Measurements from ENCODE around the gene LCE3B.

LCE3B gene

DNA sequence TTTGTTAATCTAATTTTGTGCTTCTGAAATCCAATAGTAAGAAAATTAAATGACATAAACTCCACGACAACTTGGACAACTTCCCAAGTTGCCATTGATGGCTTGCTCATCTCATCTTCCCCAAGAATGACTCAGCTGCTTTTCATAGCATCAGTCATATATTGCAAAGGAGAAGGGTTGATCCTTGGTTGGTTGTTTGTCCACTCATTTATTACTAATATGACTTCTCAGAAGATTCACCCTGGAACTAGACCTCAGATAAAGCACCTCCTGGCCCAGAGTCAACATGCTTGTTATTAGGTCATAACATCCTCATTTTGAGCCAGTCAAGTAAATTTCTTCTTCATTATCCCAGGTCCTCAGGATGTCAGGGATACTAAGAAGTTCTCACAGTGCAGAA lies 31.0 kb upstream of the LCE3B start:
- ChIA-PET CTCF (interaction anchor here (1.1 kb wide), 1 partner anchor 35 kb away, joined by 3 read pairs; no protein-coding TSS in a partner anchor), POLR2A (no interaction called here)
- TF ChIP-seq, protein P1, sequence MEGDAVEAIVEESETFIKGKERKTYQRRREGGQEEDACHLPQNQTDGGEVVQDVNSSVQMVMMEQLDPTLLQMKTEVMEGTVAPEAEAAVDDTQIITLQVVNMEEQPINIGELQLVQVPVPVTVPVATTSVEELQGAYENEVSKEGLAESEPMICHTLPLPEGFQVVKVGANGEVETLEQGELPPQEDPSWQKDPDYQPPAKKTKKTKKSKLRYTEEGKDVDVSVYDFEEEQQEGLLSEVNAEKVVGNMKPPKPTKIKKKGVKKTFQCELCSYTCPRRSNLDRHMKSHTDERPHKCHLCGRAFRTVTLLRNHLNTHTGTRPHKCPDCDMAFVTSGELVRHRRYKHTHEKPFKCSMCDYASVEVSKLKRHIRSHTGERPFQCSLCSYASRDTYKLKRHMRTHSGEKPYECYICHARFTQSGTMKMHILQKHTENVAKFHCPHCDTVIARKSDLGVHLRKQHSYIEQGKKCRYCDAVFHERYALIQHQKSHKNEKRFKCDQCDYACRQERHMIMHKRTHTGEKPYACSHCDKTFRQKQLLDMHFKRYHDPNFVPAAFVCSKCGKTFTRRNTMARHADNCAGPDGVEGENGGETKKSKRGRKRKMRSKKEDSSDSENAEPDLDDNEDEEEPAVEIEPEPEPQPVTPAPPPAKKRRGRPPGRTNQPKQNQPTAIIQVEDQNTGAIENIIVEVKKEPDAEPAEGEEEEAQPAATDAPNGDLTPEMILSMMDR (IDR thresholded peaks at IDR 0.05; ENCODE audit: control extremely low read depth, extremely low read depth, low read depth, missing control alignments) = no peak
- DNase-seq (ENCODE audit: extremely low spot score) = no peak

DNA sequence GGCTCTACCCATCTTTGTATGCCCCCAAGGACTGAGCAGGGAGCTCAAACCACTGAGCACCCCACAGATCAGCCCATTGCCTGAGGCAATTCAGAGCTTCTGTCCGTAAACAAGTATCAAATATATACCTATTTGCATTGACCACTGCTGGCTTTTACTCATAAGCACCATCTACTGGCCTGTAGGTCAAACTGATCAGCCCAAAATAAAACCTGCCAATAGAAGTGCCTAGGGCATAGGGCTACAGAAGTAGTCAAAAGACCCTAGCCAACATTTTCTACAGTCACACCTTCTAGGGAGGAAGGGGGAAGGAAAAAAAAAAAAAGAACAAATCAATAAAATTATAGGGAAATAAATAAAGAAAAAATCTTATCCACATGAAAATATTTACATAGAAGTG lies 28.0 kb upstream of the LCE3B start:
- ChIA-PET CTCF (interaction anchor here (0.7 kb wide), 1 partner anchor 89 kb away, joined by 3 read pairs; no protein-coding TSS in a partner anchor), POLR2A (no interaction called here)
- TF ChIP-seq, protein P1 (IDR thresholded peaks at IDR 0.05; ENCODE audit: control extremely low read depth, extremely low read depth, low read depth, missing control alignments) = peak; percentile 32
- DNase-seq (ENCODE audit: extremely low spot score) = no peak

DNA sequence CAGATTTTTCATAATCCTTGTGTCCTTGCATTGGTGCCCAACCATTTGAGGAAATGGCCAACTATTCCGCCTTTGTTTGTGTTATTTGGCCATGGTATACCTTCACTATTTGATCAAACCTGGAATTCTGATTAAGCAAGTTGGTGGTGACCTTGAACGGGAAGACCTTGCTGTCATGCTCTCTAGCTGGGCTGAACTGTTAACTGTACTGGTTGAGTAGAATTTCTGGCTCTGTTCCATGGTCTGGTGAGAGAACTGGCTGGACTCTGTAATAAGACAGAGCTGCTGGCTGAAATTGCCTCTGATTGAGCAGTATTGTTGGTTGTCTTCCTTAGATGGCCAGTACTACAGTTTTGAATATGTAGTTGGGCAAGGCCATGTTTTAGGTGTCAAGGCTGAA lies 16.6 kb upstream of the LCE3B start:
- ChIA-PET CTCF (no interaction called here), POLR2A (no interaction called here)
- TF ChIP-seq, protein P1 (IDR thresholded peaks at IDR 0.05; ENCODE audit: control extremely low read depth, extremely low read depth, low read depth, missing control alignments) = no peak
- no peak for DNase-seq (ENCODE audit: extremely low spot score)

DNA sequence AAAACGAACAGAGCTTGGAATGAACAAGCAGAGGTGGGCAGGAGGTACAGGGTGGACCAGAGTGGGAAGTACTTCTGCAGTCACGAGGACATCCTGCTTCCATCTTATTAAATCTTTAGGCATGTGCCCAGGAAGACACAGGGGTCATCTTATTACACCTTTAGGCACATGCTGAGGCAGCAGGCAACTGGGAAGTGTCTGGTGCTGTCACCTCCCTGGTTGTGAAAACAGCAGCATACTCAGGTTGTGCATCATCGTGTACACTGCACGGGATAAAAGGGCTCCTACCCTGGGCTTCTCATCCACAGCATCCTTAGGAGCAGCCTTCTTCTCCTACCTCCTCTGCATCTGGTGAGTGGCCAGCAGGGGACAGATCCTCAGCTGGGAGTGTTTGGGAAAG lies 13.7 kb upstream of the LCE3B start, which contains the start of gene LCE3C:
Gene LCE3C (plus strand): TSS at position 301 of the 400 bp plus-strand sequence. CDS start 498 bp downstream, outside the sequence.
- POLR2A ChIA-PET = no interaction called here
- TF ChIP-seq, protein P1 (IDR thresholded peaks at IDR 0.05; ENCODE audit: control extremely low read depth, extremely low read depth, low read depth, missing control alignments) = no peak
- CTCF ChIA-PET = no interaction called here
- DNase-seq (ENCODE audit: extremely low spot score) = no peak

DNA sequence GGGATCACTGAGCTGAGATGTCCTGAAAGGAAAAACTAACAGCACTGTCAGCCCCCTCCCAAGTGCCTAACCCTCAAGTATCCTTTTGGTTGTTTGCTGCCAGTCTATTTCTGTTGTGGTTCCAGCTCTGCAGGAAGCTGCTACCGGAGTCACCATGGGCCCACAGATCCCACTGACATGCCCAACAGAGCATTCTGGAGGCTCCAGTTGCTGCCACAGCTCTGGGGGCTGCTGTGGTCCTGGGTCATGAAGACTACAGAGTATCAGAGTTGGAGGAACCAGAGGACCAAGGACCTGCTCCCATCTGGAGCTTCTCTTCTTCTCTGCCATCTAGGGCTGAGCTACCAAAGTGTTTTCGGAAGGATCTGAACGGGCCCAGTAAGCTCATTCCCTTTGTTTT lies 8.4 kb downstream of the LCE3B start:
- TF ChIP-seq, protein P1 (IDR thresholded peaks at IDR 0.05; ENCODE audit: control extremely low read depth, extremely low read depth, low read depth, missing control alignments) = no peak
- ChIA-PET CTCF (interaction anchor here (0.8 to 3.0 kb wide), 3 partner anchors 10 to 43 kb away, joined by 4 to 13 read pairs (median 8); no protein-coding TSS in a partner anchor), POLR2A (no interaction called here)
- no peak for DNase-seq (ENCODE audit: extremely low spot score)

DNA sequence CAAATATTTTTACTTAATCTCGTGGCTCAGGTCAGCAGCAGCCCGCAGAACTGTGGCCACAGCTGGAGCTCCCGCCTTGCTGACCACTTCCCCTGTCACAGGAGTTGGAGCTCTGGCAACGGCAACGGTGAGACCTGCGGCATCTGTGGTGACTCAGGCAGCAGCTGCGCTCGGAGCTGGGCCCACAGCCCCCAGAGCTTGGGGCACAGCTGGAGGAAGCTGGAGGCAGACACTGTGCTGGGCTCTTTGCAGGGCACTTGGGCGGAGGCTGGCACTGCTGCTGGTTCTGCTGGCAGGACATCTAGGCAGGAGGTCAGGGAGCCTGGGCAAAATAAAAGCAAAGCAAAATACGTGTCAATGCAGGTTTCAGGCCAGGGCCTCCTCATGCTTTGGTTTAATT lies 9.2 kb downstream of the LCE3B start, which contains the start of gene LCE3A:
Gene LCE3A (minus strand): TSS at position 301 of the 400 bp plus-strand sequence. CDS start 0 bp downstream, at position 301.
- POLR2A ChIA-PET = no interaction called here
- CTCF ChIA-PET = interaction anchor here (0.7 to 3.0 kb wide), 4 partner anchors 10 to 566 kb away, joined by 3 to 13 read pairs (median 6); no protein-coding TSS in a partner anchor
- DNase-seq (ENCODE audit: extremely low spot score) = no peak
- TF ChIP-seq, protein P1 (IDR thresholded peaks at IDR 0.05; ENCODE audit: control extremely low read depth, extremely low read depth, low read depth, missing control alignments) = no peak
